Parathyroid adenoma (tissue), 2 donors: Measurements from ENCODE around the gene PIK3R6.

Source experiments
- H2AFZ ChIP-seq: fragments of 300-600 bp; sonication (generic); one replicate; pipeline ENCODE4 v1.7.0; 2017; ENCODE audit warnings: antibody characterized with exemption, mild to moderate bottlenecking
- H3K27ac ChIP-seq: fragments of 300-600 bp; sonication (generic); one replicate; pipeline ENCODE4 v1.7.0; 2017
- H3K27me3 ChIP-seq: fragments of 300-600 bp; sonication (generic); one replicate; pipeline ENCODE4 v1.7.0; 2017; ENCODE audit warnings: low read length; ENCODE audit not compliant: control insufficient read depth, insufficient read depth
- H3K36me3 ChIP-seq: fragments of 300-600 bp; sonication (generic); one replicate; pipeline ENCODE4 v1.7.0; 2017; ENCODE audit warnings: low read length; ENCODE audit not compliant: control insufficient read depth, insufficient read depth
- H3K4me1 ChIP-seq: fragments of 300-600 bp; sonication (generic); one replicate; pipeline ENCODE4 v1.7.0; 2017; ENCODE audit warnings: control low read depth
- H3K4me2 ChIP-seq: fragments of 300-600 bp; sonication (generic); one replicate; pipeline ENCODE4 v1.7.0; 2017; ENCODE audit warnings: low read length
- H3K4me3 ChIP-seq: fragments of 300-600 bp; sonication (generic); one replicate; pipeline ENCODE4 v1.7.0; 2017; ENCODE audit warnings: low read depth, low read length
- H3K79me2 ChIP-seq: fragments of 300-600 bp; sonication (generic); one replicate; pipeline ENCODE4 v1.7.0; 2017; ENCODE audit warnings: control low read depth
- H3K9ac ChIP-seq: fragments of 300-600 bp; sonication (generic); one replicate; pipeline ENCODE4 v1.7.0; 2017; ENCODE audit warnings: mild to moderate bottlenecking
- H3K9me3 ChIP-seq: fragments of 300-600 bp; sonication (generic); one replicate; pipeline ENCODE4 v1.7.0; 2017; ENCODE audit warnings: low read length; ENCODE audit not compliant: control insufficient read depth
- TF ChIP-seq, protein P1 (sequence below): fragments of 300-600 bp; sonication (generic); IDR thresholded peaks from one replicate; pipeline ENCODE4 v1.7.0; 2017; ENCODE audit warnings: antibody characterized with exemption, mild to moderate bottlenecking
- donor health status: primary hyperparathyroidism.

The PIK3R6 gene

DNA sequence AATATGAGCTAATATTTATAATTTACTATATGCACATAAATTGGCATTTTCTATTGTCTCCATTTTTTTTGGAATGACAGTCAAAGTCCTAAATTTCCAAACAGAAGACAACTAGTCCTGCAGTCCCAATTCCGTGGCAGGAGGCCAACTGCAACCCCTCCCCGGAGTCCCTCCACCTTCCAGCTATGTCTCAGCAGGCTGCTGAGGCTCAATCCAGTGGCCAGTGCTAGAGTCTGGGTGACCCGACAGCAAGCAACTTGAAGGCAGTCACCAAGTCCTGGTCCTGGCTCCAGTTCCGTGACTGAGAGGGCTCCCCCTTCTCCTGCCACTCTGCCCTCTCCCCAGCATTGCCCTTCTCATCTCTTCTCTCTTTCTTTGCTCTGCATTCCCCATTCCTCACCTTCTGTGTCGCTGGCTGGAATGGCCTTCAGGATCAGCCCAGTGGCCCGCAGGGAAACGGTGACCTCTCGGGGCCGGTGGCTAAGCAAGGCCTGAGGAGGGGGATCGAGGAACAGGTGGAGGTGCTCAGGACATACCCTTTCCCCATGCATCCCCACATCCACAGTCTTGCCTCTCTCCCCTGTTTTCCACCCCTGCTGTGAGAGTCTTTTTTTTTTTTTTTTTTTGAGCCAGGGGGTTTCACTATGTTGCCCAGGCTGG, 45.9 kb downstream of the PIK3R6 start:
- no peak overlapping the region for H3K4me2 ChIP-seq
- H3K27me3 ChIP-seq: no peaks in the 10 kb centered on the region
- H3K36me3 ChIP-seq: no peaks in the 10 kb centered on the region
- no peak overlapping the region for H3K27ac ChIP-seq
- no peak overlapping the region for H2AFZ ChIP-seq
- TF ChIP-seq, protein P1, sequence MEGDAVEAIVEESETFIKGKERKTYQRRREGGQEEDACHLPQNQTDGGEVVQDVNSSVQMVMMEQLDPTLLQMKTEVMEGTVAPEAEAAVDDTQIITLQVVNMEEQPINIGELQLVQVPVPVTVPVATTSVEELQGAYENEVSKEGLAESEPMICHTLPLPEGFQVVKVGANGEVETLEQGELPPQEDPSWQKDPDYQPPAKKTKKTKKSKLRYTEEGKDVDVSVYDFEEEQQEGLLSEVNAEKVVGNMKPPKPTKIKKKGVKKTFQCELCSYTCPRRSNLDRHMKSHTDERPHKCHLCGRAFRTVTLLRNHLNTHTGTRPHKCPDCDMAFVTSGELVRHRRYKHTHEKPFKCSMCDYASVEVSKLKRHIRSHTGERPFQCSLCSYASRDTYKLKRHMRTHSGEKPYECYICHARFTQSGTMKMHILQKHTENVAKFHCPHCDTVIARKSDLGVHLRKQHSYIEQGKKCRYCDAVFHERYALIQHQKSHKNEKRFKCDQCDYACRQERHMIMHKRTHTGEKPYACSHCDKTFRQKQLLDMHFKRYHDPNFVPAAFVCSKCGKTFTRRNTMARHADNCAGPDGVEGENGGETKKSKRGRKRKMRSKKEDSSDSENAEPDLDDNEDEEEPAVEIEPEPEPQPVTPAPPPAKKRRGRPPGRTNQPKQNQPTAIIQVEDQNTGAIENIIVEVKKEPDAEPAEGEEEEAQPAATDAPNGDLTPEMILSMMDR: no peak
- H3K79me2 ChIP-seq: no peaks in the 10 kb centered on the region
- no peak overlapping the region for H3K9ac ChIP-seq
- no peaks in the 10 kb centered on the region for H3K9me3 ChIP-seq
- no peak overlapping the region for H3K4me3 ChIP-seq
- H3K4me1 ChIP-seq: no peaks in the 10 kb centered on the region

DNA sequence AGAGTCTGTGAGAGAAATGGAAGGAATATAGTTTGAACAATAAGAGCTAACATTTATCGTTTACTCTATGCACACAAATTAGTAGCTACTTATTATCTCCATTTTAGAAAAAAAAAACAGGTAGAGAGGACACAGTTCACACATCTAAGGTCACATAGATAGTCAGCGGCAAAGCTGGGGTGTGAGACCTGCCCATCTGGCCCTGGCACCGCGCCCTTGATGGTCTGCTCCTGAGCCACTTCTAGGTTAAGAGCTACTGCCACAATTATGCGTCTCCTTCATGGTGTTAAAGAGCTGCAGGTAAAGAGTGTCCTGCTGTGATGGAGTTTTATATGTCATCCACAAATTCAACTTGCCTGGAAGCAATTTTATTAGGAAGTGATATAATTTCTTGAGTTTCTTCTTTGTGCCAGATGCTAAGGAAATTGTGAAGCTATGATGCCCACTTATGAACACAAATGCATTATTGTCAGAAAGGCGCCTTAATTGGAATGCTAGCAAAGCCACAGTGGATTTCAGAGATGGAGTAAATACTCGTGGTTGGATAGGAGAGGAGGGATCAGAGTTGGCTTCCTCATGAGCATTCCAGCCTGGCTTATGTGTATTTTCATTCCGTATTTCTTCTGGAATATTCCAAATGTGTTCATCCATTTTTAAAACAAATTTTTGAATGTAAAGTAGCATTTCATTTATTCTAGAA, 47.0 kb downstream of the PIK3R6 start:
- TF ChIP-seq, protein P1: no peak
- Histone ChIP-seq H2AFZ (no peak overlapping the region), H3K27ac (no peak overlapping the region), H3K4me2 (no peak overlapping the region), H3K36me3 (no peaks in the 10 kb centered on the region), H3K27me3 (no peaks in the 10 kb centered on the region), H3K4me3 (no peak overlapping the region), H3K79me2 (no peaks in the 10 kb centered on the region), H3K9me3 (no peaks in the 10 kb centered on the region), H3K9ac (no peak overlapping the region), H3K4me1 (no peaks in the 10 kb centered on the region)

DNA sequence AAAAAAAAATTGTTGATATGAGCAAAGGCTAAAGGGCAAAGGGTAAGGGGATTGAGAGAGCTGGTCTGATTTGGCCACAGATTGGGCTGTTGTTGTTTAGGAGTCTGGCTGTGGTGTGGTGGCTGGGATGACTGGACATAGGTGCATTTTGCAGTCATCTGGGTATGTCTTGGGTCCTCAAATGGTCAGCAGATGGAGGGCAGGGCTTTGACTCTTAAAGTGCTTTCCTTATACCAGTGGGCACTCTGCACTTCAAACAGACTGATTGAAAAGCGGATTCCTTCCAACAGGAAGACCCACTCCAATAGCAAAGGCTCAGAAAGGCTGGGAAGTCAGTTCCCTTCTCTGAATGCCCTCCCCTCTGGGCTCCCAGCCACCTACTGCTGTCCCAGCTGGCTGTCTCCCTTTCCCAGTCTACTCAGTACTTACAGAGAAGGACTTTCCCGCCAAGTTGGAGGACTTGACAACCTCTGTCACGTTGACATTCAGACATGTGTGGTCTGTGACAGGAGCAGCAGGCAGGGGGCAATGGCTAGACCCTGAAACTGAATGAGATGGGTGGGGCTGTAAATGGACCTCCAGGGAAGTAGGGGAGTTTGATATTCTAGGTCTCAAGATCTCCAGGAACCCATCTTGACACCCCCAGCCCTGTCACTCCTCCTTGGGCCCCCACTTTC, 48.7 kb downstream of the PIK3R6 start:
- Histone ChIP-seq H3K4me1 (no peaks in the 10 kb centered on the region), H3K4me2 (no peak overlapping the region), H3K27ac (no peak overlapping the region), H3K79me2 (no peaks in the 10 kb centered on the region), H3K9me3 (no peaks in the 10 kb centered on the region), H3K4me3 (no peak overlapping the region), H3K36me3 (no peaks in the 10 kb centered on the region), H3K9ac (no peak overlapping the region), H2AFZ (no peak overlapping the region), H3K27me3 (no peaks in the 10 kb centered on the region)
- TF ChIP-seq, protein P1: no peak

DNA sequence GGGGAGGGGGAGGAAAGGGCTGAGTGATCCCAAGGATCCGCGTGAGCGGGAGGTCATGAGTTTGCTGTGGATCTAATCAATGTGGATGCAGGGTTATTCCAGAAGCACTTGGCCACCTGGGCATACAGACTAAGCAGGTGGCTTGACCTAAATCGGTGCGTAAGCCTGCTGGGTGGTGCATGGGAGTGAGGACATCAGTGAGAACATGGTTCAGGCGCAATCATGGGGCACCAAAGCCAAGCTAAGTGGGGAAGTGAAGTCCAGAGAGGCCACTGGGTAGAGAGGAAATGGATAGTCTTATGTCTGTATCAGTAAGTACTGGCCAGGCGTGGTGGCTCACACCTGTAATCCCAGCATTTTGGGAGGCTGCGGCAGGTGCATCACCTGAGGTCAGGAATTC, 49.4 kb downstream of the PIK3R6 start:
- no peak overlapping the region for H3K27ac ChIP-seq
- H3K36me3 ChIP-seq: no peaks in the 10 kb centered on the region
- H3K4me1 ChIP-seq: no peaks in the 10 kb centered on the region
- TF ChIP-seq, protein P1: no peak
- no peaks in the 10 kb centered on the region for H3K27me3 ChIP-seq
- H3K4me2 ChIP-seq: no peak overlapping the region
- no peak overlapping the region for H3K9ac ChIP-seq
- H2AFZ ChIP-seq: no peak overlapping the region
- H3K4me3 ChIP-seq: no peak overlapping the region
- no peaks in the 10 kb centered on the region for H3K79me2 ChIP-seq
- no peaks in the 10 kb centered on the region for H3K9me3 ChIP-seq
